A549 (cell line): ENCODE data around the gene LSM8. TPM values are rescaled to one million over a fixed set of nuclear protein-coding genes. Genes with fewer than 3 reads are reported as not detected.
A peak's percentile ranks its signal among the peaks of the same experiment; 100 is the strongest.

Experiments used
- ATAC-seq, 2 experiments: fragments of 200-7000 bp in 1 of 2; fragments of >200 bp in 1 of 2; cut with Nextera tagmentation in 1 of 2; cut with Tn5 transposase in 1 of 2; 3 replicates each; pipeline versions ENCODE4 v1.8.0 to v1.9.1; 2018 to 2020; ENCODE audit warnings: mild to moderate bottlenecking in 1 of 2, moderate library complexity in 1 of 2
- CTCF ChIA-PET: fragments of 300-600 bp; sonication (Branson Sonifier 250); formaldehyde crosslinking; extraction: SDS; loops from one replicate; lab custom pipeline; 2021; ENCODE audit warnings: antibody characterized with exemption, inconsistent platforms; lab: Yijun Ruan, JAX
- POLR2A ChIA-PET: fragments of 350-600 bp; formaldehyde crosslinking; extraction: SDS; loops from one replicate; lab custom pipeline; 2021; ENCODE audit warnings: antibody characterized with exemption, inconsistent platforms; lab: Yijun Ruan, JAX
- DNase-seq, 2 experiments: peaks; one replicate each; pipeline versions ENCODE4 v3.0.0 to v3.0.0-alpha.2; 2011 to 2016; ENCODE audit warnings: low read depth in 1 of 2, low spot score in 1 of 2
- FAIRE-seq: peaks from 2 replicates; lab custom pipeline; 2011; peaks lifted over from hg19 to GRCh38; lab: Jason Lieb, UNC
- H3K27ac ChIP-seq, 2 experiments: fragments of >200 bp; sonication (Bioruptor Twin); formaldehyde crosslinking; 3 replicates each; pipeline ENCODE4 v1.5.1; 2016 to 2017
- H3K4me1 ChIP-seq: fragments of >200 bp; sonication (Bioruptor Twin); formaldehyde crosslinking; 3 replicates; pipeline ENCODE4 v1.6.1; 2016
- H3K4me2 ChIP-seq: fragments of >200 bp; sonication (Bioruptor Twin); formaldehyde crosslinking; 3 replicates; pipeline ENCODE4 v1.6.1; 2016
- H3K4me3 ChIP-seq: fragments of >200 bp; sonication (Bioruptor Twin); formaldehyde crosslinking; 3 replicates; pipeline ENCODE4 v1.5.1; 2016
- H3K9me3 ChIP-seq: fragments of >200 bp; sonication (Bioruptor Twin); formaldehyde crosslinking; 3 replicates; pipeline ENCODE4 v1.6.1; 2016
- ATOH8 ChIP-seq: fragments of 250-450 bp; sonication (Bioruptor Pico); IDR thresholded peaks from 2 replicates; pipeline ENCODE4 v1.5.0; 2020; ENCODE audit warnings: low read depth, mild to moderate bottlenecking, moderate library complexity
- BCL3 ChIP-seq: fragments of >200 bp; sonication (Bioruptor Twin); formaldehyde crosslinking; IDR thresholded peaks from 3 replicates; pipeline ENCODE4 v1.6.1; 2016
- BHLHE40 ChIP-seq: IDR thresholded peaks from 2 replicates; pipeline ENCODE4 v1.6.1; 2012; ENCODE audit warnings: low read depth, low read length, inconsistent platforms
- CEBPB ChIP-seq, 2 experiments: fragments of >200 bp in 1 of 2; sonication (Bioruptor Twin) in 1 of 2; formaldehyde crosslinking in 1 of 2; IDR thresholded peaks; 2 replicates each; pipeline ENCODE4 v1.6.1; 2012 to 2016
- CHD2 ChIP-seq: fragments of 150-350 bp; IDR thresholded peaks from 2 replicates; pipeline ENCODE4 v1.6.1; 2014; ENCODE audit warnings: low read length; ENCODE audit not compliant: partially characterized antibody
- CHD4 ChIP-seq: fragments of 200-600 bp; sonication (generic); IDR thresholded peaks from 2 replicates; pipeline ENCODE4 v1.6.1; 2016; ENCODE audit warnings: antibody characterized with exemption, mild to moderate bottlenecking, borderline replicate concordance
- E2F6 ChIP-seq: IDR thresholded peaks from 2 replicates; pipeline ENCODE4 v1.6.1; 2012; ENCODE audit warnings: low read depth, borderline replicate concordance
- EHMT2 ChIP-seq: fragments of 200-600 bp; sonication (generic); IDR thresholded peaks from 2 replicates; pipeline ENCODE4 v1.6.1; 2016; ENCODE audit warnings: antibody characterized with exemption, low read depth, mild to moderate bottlenecking, moderate library complexity
- ELK1 ChIP-seq: fragments of 150-350 bp; IDR thresholded peaks from 2 replicates; pipeline ENCODE4 v1.6.1; 2014; ENCODE audit warnings: low read depth, mild to moderate bottlenecking, low read length
- EP300 ChIP-seq, 2 experiments: fragments of >200 bp; sonication (Bioruptor Twin); formaldehyde crosslinking; IDR thresholded peaks; 2 replicates in 1 of 2; 3 replicates in 1 of 2; pipeline ENCODE4 v1.6.1; 2016 to 2017
- ESRRA ChIP-seq: fragments of 150-350 bp; IDR thresholded peaks from 2 replicates; pipeline ENCODE4 v1.6.1; 2014; ENCODE audit warnings: mild to moderate bottlenecking, low read length, borderline replicate concordance
- FOSL2 ChIP-seq, 2 experiments: fragments of 450-650 bp in 1 of 2; fragments of >200 bp in 1 of 2; sonication (Bioruptor Twin) in 1 of 2; formaldehyde crosslinking; IDR thresholded peaks; 2 replicates each; pipeline versions ENCODE4 v1.5.0 to v1.6.1; 2016 to 2020; ENCODE audit warnings: mild to moderate bottlenecking in 1 of 2, moderate library complexity in 1 of 2
- FOXS1 ChIP-seq: fragments of 250-450 bp; sonication (Bioruptor Pico); IDR thresholded peaks from 2 replicates; pipeline ENCODE4 v1.5.0; 2020; ENCODE audit warnings: mild to moderate bottlenecking, moderate library complexity
- HDAC2 ChIP-seq: fragments of 200-600 bp; sonication (generic); IDR thresholded peaks from 2 replicates; pipeline ENCODE4 v1.6.1; 2016
- HEYL ChIP-seq: fragments of 250-450 bp; sonication (Bioruptor Pico); IDR thresholded peaks from 2 replicates; pipeline ENCODE4 v1.8.0; 2021; ENCODE audit warnings: mild to moderate bottlenecking, moderate library complexity
- JUN ChIP-seq, 2 experiments: fragments of >200 bp; sonication (Bioruptor Twin); formaldehyde crosslinking; IDR thresholded peaks; 2 replicates in 1 of 2; 3 replicates in 1 of 2; pipeline ENCODE4 v1.6.1; 2016 to 2017
- MAFK ChIP-seq: fragments of 450-650 bp; IDR thresholded peaks from 2 replicates; pipeline ENCODE4 v1.6.1; 2014; ENCODE audit not compliant: partially characterized antibody
- MAX ChIP-seq: IDR thresholded peaks from 2 replicates; pipeline ENCODE4 v1.6.1; 2012
- MYC ChIP-seq: IDR thresholded peaks from 2 replicates; pipeline ENCODE4 v1.6.1; 2012; ENCODE audit warnings: mild to moderate bottlenecking, inconsistent platforms, low read length, improper control_type of control experiment, borderline replicate concordance
- NPAS2 ChIP-seq: fragments of 250-450 bp; sonication (Bioruptor Pico); IDR thresholded peaks from 2 replicates; pipeline ENCODE4 v1.8.0; 2022; ENCODE audit warnings: mild to moderate bottlenecking, moderate library complexity, borderline replicate concordance
- PBX3 ChIP-seq: IDR thresholded peaks from 2 replicates; pipeline ENCODE4 v1.6.1; 2012
- PHF8 ChIP-seq: fragments of 200-600 bp; sonication (generic); IDR thresholded peaks from 2 replicates; pipeline ENCODE4 v1.6.1; 2016; ENCODE audit warnings: low read depth, mild to moderate bottlenecking, antibody characterized with exemption, moderate library complexity, borderline replicate concordance
- POLR2AphosphoS2 ChIP-seq: conservative IDR thresholded peaks from 2 replicates; pipeline ENCODE4 v1.6.1; 2012; ENCODE audit warnings: low read length, improper control_type of control experiment, inconsistent platforms
- RAD21 ChIP-seq, 2 experiments: fragments of >200 bp in 1 of 2; sonication (Bioruptor Twin) in 1 of 2; formaldehyde crosslinking in 1 of 2; IDR thresholded peaks in 1 of 2; conservative IDR thresholded peaks in 1 of 2; 2 replicates in 1 of 2; 3 replicates in 1 of 2; pipeline ENCODE4 v1.6.1; 2012 to 2018; ENCODE audit warnings: inconsistent platforms in 1 of 2
- RARB ChIP-seq: fragments of 250-450 bp; sonication (Bioruptor Pico); IDR thresholded peaks from 2 replicates; pipeline ENCODE4 v1.8.0; 2021; ENCODE audit warnings: mild to moderate bottlenecking, moderate library complexity
- RNF2 ChIP-seq: fragments of 200-600 bp; sonication (generic); IDR thresholded peaks from 2 replicates; pipeline ENCODE4 v1.6.1; 2016; ENCODE audit warnings: low read depth, mild to moderate bottlenecking, antibody characterized with exemption, moderate library complexity, borderline replicate concordance
- SMC3 ChIP-seq: fragments of >200 bp; sonication (Bioruptor Twin); formaldehyde crosslinking; IDR thresholded peaks from 3 replicates; pipeline ENCODE4 v1.6.1; 2018; ENCODE audit warnings: inconsistent platforms
- WGBS: methylation state at CpG from one replicate; pipeline ENCODE4 v1.1.6; 2017; ENCODE audit errors: missing lambda C conversion rate; 5-methylcytosine and 5-hydroxymethylcytosine counted together
- polyA plus RNA-seq, 4 experiments: library from polyadenylated mRNA; depleted of rRNA in 3 of 4; stranded (reverse); fragments of >200 nt; fragmentation: RNase III in 1 of 4; extraction: RNeasy Plus Mini Kit Qiagen cat#74134 plus additional on column Dnase treatment in 1 of 4; gene quantifications; 2 replicates in 3 of 4; 3 replicates in 1 of 4; pipeline ENCODE4 v1.2.3, GENCODE V29; 2011 to 2017

LSM8 gene
- polyA plus RNA-seq, 2 of the 4 experiments (the other 2 are of a cell fraction): 63.6 to 142 TPM

- TF ChIP-seq POLR2AphosphoS2: no peak
- no peak for TF ChIP-seq PBX3
- TF ChIP-seq ATOH8: no peak
- TF ChIP-seq ESRRA: no peak
- no peak for TF ChIP-seq EHMT2
- no peak for TF ChIP-seq HEYL (CRISPR knock-in tag)
- no peak for TF ChIP-seq CEBPB (IDR thresholded peaks at IDR 0.05)
- TF ChIP-seq MAX: no peak
Observed at GRCh38 chr7:118195837-118196474, 12.0 kb downstream of the LSM8 start (continued).

- Histone ChIP-seq H3K9me3 (no peaks in the 10 kb centered on the region), H3K4me1 (no peaks in the 10 kb centered on the region)
- 35% methylated on average over 2 of the region's 2 CpGs for WGBS
- TF ChIP-seq RARB: no peak
- TF ChIP-seq MAFK: no peak
- no peak for TF ChIP-seq SMC3
- TF ChIP-seq MYC: no peak
- TF ChIP-seq, all 56 proteins: peak for 0
- POLR2A ChIA-PET: no interaction called here
- CTCF ChIA-PET: no interaction called here
- FAIRE-seq (no peak), ATAC-seq (no peak), DNase-seq (no peak)
- Histone ChIP-seq H3K4me3 (no peak overlapping the region), H3K27ac (no peak overlapping the region), H3K4me2 (no peak overlapping the region)
Observed at GRCh38 chr7:118202061-118202460, 18.1 kb downstream of the LSM8 start.

- no peaks in the 10 kb centered on the region for H3K9me3 ChIP-seq
- ChIA-PET CTCF (no interaction called here), POLR2A (no interaction called here)
- peak overlapping the region; percentile 63 for H3K4me3 ChIP-seq
- peak overlapping the region; percentile 98 for H3K4me2 ChIP-seq
- FAIRE-seq (no peak), ATAC-seq (peak; percentile 90 to 96), DNase-seq (peak; percentile 71 to 80)
- H3K27ac ChIP-seq: peak overlapping the region; percentile 71 to 82
- WGBS: 20% methylated on average over 48 of the region's 49 CpGs
- 0 out of 3 replicates have a peak, but pooled peaks cover 6% of the 10 kb centered on the region for H3K4me1 ChIP-seq
- TF ChIP-seq BHLHE40 (no peak), EP300 (IDR thresholded peaks at IDR 0.05) (no peak), ELK1 (no peak), HDAC2 (no peak), E2F6 (peak; percentile 66; the same call in 1 of the 2 replicates), RAD21 (conservative IDR thresholded peaks at IDR 0.05 in 1 of 2, IDR thresholded peaks at IDR 0.05 in 1 of 2) (no peak), CHD2 (no peak), BCL3 (no peak), ATOH8 (no peak), RNF2 (no peak), PHF8 (peak; percentile 29; the same call in 1 of the 2 replicates), NPAS2 (CRISPR knock-in tag) (no peak), FOXS1 (CRISPR knock-in tag) (no peak), JUN (IDR thresholded peaks at IDR 0.05) (peak in 1 of 2 experiments; percentile 33; a peak in 1 of 5 replicates), CHD4 (no peak), FOSL2 (IDR thresholded peaks at IDR 0.05) (no peak), FOSL2 (CRISPR knock-in tag; IDR thresholded peaks at IDR 0.05) (no peak)
Observed at GRCh38 chr7:118214051-118214832, 30.3 kb downstream of the LSM8 start.
